Upper lobe of left lung (tissue), 4 donors: ENCODE data around the gene PARVA.

Experiments
- POLR2A ChIP-seq, 4 donors: fragments of 450-650 bp; IDR thresholded peaks; one replicate each; pipeline ENCODE4 v1.5.1; 2016 to 2017; ENCODE audit warnings: antibody characterized with exemption in 4 of 4, mild to moderate bottlenecking in 2 of 4
- TF ChIP-seq, protein P1 (sequence below), 6 experiments: fragments of 450-650 bp in 4 of 6; fragments of 200-600 bp in 2 of 6; sonication (generic) in 2 of 6; IDR thresholded peaks; one replicate each; pipeline ENCODE4 v1.5.1; 2016 to 2019; ENCODE audit warnings: antibody characterized with exemption in 6 of 6

GRCh38 chr11:12461516-12461915 lies 84.1 kb downstream of the PARVA start:
- no peak for TF ChIP-seq POLR2A (IDR thresholded peaks at IDR 0.05)
- TF ChIP-seq, protein P1, sequence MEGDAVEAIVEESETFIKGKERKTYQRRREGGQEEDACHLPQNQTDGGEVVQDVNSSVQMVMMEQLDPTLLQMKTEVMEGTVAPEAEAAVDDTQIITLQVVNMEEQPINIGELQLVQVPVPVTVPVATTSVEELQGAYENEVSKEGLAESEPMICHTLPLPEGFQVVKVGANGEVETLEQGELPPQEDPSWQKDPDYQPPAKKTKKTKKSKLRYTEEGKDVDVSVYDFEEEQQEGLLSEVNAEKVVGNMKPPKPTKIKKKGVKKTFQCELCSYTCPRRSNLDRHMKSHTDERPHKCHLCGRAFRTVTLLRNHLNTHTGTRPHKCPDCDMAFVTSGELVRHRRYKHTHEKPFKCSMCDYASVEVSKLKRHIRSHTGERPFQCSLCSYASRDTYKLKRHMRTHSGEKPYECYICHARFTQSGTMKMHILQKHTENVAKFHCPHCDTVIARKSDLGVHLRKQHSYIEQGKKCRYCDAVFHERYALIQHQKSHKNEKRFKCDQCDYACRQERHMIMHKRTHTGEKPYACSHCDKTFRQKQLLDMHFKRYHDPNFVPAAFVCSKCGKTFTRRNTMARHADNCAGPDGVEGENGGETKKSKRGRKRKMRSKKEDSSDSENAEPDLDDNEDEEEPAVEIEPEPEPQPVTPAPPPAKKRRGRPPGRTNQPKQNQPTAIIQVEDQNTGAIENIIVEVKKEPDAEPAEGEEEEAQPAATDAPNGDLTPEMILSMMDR (IDR thresholded peaks at IDR 0.05) = no peak
